Ectodermal cell (in vitro differentiated cells): Measurements from ENCODE around the gene GPX5.

Experiments
- H3K27ac ChIP-seq: 2 replicates; pipeline ENCODE4 v1.7.0; 2013; ENCODE audit warnings: mild to moderate bottlenecking, low read depth, low read length; ENCODE audit not compliant: insufficient read depth, poor library complexity, severe bottlenecking
- H3K27me3 ChIP-seq: 2 replicates; pipeline ENCODE4 v1.7.0; 2013; ENCODE audit warnings: mild to moderate bottlenecking, low read length; ENCODE audit not compliant: insufficient read depth, control insufficient read depth, poor library complexity, severe bottlenecking
- H3K36me3 ChIP-seq: one replicate; pipeline ENCODE4 v1.7.0; 2013; ENCODE audit warnings: low read length; ENCODE audit not compliant: control insufficient read depth, insufficient read depth
- H3K4me1 ChIP-seq: one replicate; pipeline ENCODE4 v1.7.0; 2013; ENCODE audit warnings: low read length; ENCODE audit not compliant: control insufficient read depth, insufficient read depth
- H3K4me3 ChIP-seq: 2 replicates; pipeline ENCODE4 v1.7.0; 2013; ENCODE audit warnings: low read depth, low read length, control low read depth; ENCODE audit not compliant: insufficient read depth
- H3K9me3 ChIP-seq: 2 replicates; pipeline ENCODE4 v1.7.0; 2013; ENCODE audit warnings: mild to moderate bottlenecking, low read length, moderate library complexity; ENCODE audit not compliant: control insufficient read depth
- WGBS, 2 experiments: methylation state at CpG; one replicate each; pipeline ENCODE4 v1.1.7; 2013; ENCODE audit warnings: missing lambda C conversion rate in 2 of 2; 5-methylcytosine and 5-hydroxymethylcytosine counted together

The GPX5 gene

DNA sequence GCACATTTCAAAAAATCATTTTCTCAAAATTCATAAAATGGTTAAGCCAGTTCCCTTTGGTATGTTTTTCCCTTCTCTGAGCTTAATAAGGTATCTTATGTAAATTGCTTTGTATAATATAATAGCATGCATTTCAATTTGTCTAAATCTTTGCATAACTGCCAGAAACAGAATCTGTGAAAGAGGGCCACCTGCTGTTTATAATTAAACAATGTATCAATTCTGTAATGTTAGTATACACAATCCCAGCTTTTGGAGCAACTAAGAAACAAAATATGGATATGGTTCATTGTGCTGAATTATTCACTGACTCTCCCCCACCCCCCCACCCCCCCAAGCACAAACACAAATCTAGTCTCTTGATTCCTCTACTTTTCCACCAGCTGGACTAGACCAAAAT lies 54.8 kb downstream of the GPX5 start:
- Histone ChIP-seq H3K36me3 (peaks cover 3% of the 10 kb centered on the region), H3K4me3 (no peak overlapping the region), H3K4me1 (no peaks in the 10 kb centered on the region), H3K27ac (no peak overlapping the region), H3K27me3 (no peaks in the 10 kb centered on the region), H3K9me3 (no peaks in the 10 kb centered on the region)

DNA sequence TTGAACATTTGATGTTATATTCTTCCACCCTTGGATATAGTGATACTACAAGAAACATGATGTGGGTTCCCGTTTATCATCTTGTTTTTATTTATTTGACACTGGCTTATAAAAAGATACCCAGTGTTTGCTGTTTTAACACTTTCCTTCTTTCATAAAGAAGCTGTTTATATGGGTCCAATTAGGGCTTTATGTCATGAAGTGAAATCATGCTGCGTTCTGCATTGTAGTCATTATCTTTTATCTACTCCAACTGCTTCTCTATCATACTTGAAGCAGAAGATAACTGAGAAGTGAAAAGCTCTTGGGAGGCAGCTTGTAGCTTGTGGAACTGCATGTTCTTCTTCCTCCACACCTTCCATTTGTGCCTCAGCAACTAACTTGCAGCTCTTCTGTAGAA lies 57.8 kb downstream of the GPX5 start:
- no peak overlapping the region for H3K4me3 ChIP-seq
- 80 to 97% methylated on average over 1 to 2 of the region's 2 CpGs for WGBS, 2 experiments
- no peaks in the 10 kb centered on the region for H3K27me3 ChIP-seq
- no peaks in the 10 kb centered on the region for H3K36me3 ChIP-seq
- H3K4me1 ChIP-seq = peaks cover 4% of the 10 kb centered on the region
- H3K9me3 ChIP-seq = no peaks in the 10 kb centered on the region
- H3K27ac ChIP-seq = no peak overlapping the region
